ENCODE results near the gene GGTLC1. TPM values are rescaled to one million over a fixed set of nuclear protein-coding genes. Genes with fewer than 3 reads are reported as not detected.

Gene GGTLC1
- not detected for total RNA-seq
- polyA plus RNA-seq = not detected
- long read RNA-seq, donor 1 = 0 reads
- long read RNA-seq, donor 2 = 0 reads

DNA sequence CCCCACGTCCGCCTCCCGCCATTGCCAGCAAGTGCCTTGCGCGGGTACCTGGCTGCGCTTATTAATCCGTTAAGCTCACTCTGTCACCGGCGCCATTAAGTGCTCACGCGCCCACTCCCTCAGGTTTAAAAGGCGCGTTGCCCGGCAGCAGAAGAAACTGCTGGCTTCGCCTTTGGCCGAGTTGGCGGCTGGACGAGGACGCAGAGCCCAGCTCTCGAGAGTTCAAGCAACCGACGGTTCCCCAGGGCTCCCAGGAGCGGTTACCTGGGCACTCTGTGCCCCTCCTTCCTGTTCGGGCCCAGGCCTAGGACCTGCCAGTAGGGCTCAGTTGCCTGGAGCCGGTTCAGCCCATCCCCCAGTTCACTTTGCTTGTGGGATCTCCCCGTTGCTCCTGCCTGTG lies at the start of gene GGTLC1:
GGTLC1 (minus strand) TSS at position 219 of the 400 bp plus-strand sequence. CDS start 2,168 bp downstream, outside the sequence.
- Histone ChIP-seq H3K9me3 (no peaks in the 10 kb centered on the region), H3K4me3 (no peak within 1 kb of the TSS), H3K36me3 (ENCODE audit: insufficient read depth in 1 of 2, low read depth in 1 of 2) (no peaks in the 10 kb centered on the region), H3K4me1 (no peaks in the 10 kb centered on the region), H3K27ac (no peak within 1 kb of the TSS), H3K27me3 (ENCODE audit: insufficient read depth in 3 of 3, low read length in 2 of 3) (no peaks in the 10 kb centered on the region)
- TF ChIP-seq, protein P1, sequence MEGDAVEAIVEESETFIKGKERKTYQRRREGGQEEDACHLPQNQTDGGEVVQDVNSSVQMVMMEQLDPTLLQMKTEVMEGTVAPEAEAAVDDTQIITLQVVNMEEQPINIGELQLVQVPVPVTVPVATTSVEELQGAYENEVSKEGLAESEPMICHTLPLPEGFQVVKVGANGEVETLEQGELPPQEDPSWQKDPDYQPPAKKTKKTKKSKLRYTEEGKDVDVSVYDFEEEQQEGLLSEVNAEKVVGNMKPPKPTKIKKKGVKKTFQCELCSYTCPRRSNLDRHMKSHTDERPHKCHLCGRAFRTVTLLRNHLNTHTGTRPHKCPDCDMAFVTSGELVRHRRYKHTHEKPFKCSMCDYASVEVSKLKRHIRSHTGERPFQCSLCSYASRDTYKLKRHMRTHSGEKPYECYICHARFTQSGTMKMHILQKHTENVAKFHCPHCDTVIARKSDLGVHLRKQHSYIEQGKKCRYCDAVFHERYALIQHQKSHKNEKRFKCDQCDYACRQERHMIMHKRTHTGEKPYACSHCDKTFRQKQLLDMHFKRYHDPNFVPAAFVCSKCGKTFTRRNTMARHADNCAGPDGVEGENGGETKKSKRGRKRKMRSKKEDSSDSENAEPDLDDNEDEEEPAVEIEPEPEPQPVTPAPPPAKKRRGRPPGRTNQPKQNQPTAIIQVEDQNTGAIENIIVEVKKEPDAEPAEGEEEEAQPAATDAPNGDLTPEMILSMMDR (IDR thresholded peaks at IDR 0.05) = no peak
- intact Hi-C loops (cut with DNase I) = no loop called here
- WGBS, 3 donors = 87 to 94% (median 92%) methylated on average over 22 to 25 of the region's 26 CpGs
- ATAC-seq (no peak), DNase-seq (no peak)

DNA sequence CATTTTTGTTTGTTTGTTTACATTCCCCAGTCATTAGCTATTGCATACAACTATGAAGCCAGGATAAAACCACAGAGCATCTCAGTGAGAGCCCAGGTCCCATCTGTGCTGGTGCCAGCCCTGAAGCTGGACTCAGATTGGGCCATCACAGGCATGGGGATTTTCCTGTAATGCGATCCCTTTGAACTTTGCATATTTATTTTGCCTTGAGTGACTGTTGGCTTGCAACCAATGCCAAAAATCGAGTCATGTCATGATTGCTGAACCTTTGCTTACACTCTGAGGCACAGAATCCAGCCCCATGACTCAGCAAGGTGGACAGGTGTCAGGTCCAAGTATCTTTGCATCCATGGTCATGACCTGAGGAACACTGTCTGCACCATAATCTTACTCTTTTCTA lies 46.2 kb upstream of the GGTLC1 start:
- DNase-seq (no peak), ATAC-seq (no peak)
- Histone ChIP-seq H3K9me3 (no peaks in the 10 kb centered on the region), H3K27me3 (ENCODE audit: insufficient read depth in 3 of 3, low read length in 2 of 3) (no peaks in the 10 kb centered on the region), H3K36me3 (ENCODE audit: insufficient read depth in 1 of 2, low read depth in 1 of 2) (no peaks in the 10 kb centered on the region), H3K27ac (no peak overlapping the region), H3K4me3 (no peak overlapping the region), H3K4me1 (no peaks in the 10 kb centered on the region)
- intact Hi-C loops (cut with DNase I) = no loop called here
- 54 to 65% (median 56%) methylated on average over 2 of the region's 2 CpGs for WGBS, 3 donors
- TF ChIP-seq, protein P1 (IDR thresholded peaks at IDR 0.05) = no peak

DNA sequence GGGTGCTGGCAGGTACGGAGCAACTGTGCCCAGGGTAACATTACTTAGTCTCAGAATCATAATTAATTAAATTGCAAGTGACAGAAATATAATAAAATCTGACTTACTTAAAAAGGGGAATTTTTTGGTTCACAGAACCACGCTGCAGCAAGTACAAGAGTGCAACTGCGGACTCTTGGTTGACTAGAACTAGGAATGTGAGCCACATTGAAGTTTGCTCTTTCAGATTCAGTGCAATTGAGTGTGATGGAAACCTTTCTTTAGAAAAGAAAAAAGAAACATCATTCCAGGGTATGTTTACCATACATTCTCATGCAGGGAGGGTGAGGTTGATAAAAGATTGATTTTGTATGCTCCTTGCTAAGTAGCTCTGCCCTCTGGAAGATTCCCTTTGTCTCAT lies 45.0 kb upstream of the GGTLC1 start:
- H3K27me3 ChIP-seq (ENCODE audit: insufficient read depth in 3 of 3, low read length in 2 of 3) = no peaks in the 10 kb centered on the region
- no peak for DNase-seq
- no peaks in the 10 kb centered on the region for H3K9me3 ChIP-seq
- TF ChIP-seq, protein P1 (IDR thresholded peaks at IDR 0.05) = no peak
- no peaks in the 10 kb centered on the region for H3K4me1 ChIP-seq
- H3K27ac ChIP-seq = no peak overlapping the region
- intact Hi-C loops (cut with DNase I) = no loop called here
- H3K4me3 ChIP-seq = no peak overlapping the region
- no peaks in the 10 kb centered on the region for H3K36me3 ChIP-seq (ENCODE audit: insufficient read depth in 1 of 2, low read depth in 1 of 2)
- 90 to 94% (median 93%) methylated on average over 3 of the region's 3 CpGs for WGBS, 3 donors
- ATAC-seq = no peak

- Histone ChIP-seq H3K27ac (no peak overlapping the region), H3K4me1 (no peaks in the 10 kb centered on the region), H3K9me3 (no peaks in the 10 kb centered on the region), H3K27me3 (ENCODE audit: insufficient read depth in 3 of 3, low read length in 2 of 3) (no peaks in the 10 kb centered on the region), H3K4me3 (no peak overlapping the region), H3K36me3 (ENCODE audit: insufficient read depth in 1 of 2, low read depth in 1 of 2) (no peaks in the 10 kb centered on the region)
- intact Hi-C loops (cut with DNase I) = no loop called here
- no peak for DNase-seq
- ATAC-seq = no peak
- TF ChIP-seq, protein P1 (IDR thresholded peaks at IDR 0.05) = no peak
Measured at GRCh38 chr20:24033151-24033550, 44.6 kb upstream of the GGTLC1 start.

GRCh38 chr20:24032400-24032898 lies 43.9 kb upstream of the GGTLC1 start:
- ATAC-seq (no peak), DNase-seq (no peak)
- TF ChIP-seq, protein P1 (IDR thresholded peaks at IDR 0.05) = no peak
- Histone ChIP-seq H3K4me1 (no peaks in the 10 kb centered on the region), H3K27me3 (ENCODE audit: insufficient read depth in 3 of 3, low read length in 2 of 3) (no peaks in the 10 kb centered on the region), H3K36me3 (ENCODE audit: insufficient read depth in 1 of 2, low read depth in 1 of 2) (no peaks in the 10 kb centered on the region), H3K4me3 (no peak overlapping the region), H3K27ac (no peak overlapping the region), H3K9me3 (no peaks in the 10 kb centered on the region)
- WGBS, 3 donors = 80 to 87% (median 84%) methylated on average over 5 of the region's 5 CpGs
- intact Hi-C loops (cut with DNase I) = no loop called here

Measured in psoas muscle (tissue), 8 donors.